ENCODE results near the gene SPG11.
"Not testable (repeated sequence)": the region's sequence is repeated elsewhere in the genome, so short reads cannot be mapped to it uniquely, and the experiment has no call there.

Gene SPG11

GRCh38 chr15:44706946-44707636 lies 43.6 kb upstream of the SPG11 start:
- no peak overlapping the region for H3K27ac ChIP-seq
- TF ChIP-seq ZFX (IDR thresholded peaks at IDR 0.05; ENCODE audit: borderline replicate concordance): no peak
- TF ChIP-seq CTCF (IDR thresholded peaks at IDR 0.05): no peak

- H3K27ac ChIP-seq: no peak overlapping the region
- TF ChIP-seq CTCF (IDR thresholded peaks at IDR 0.05) (no peak), ZFX (IDR thresholded peaks at IDR 0.05; ENCODE audit: borderline replicate concordance) (no peak)
These were observed 42.9 kb upstream of the SPG11 start for GRCh38 chr15:44706401-44706800.

GRCh38 chr15:44705986-44706385 lies 42.5 kb upstream of the SPG11 start:
- H3K27ac ChIP-seq: no peak overlapping the region
- TF ChIP-seq CTCF (IDR thresholded peaks at IDR 0.05) (no peak), ZFX (IDR thresholded peaks at IDR 0.05; ENCODE audit: borderline replicate concordance) (no peak)

GRCh38 chr15:44700676-44701075 lies 37.2 kb upstream of the SPG11 start:
- not testable (repeated sequence) for H3K27ac ChIP-seq

GRCh38 chr15:44698641-44699040 lies 35.2 kb upstream of the SPG11 start:
- no peak overlapping the region for H3K27ac ChIP-seq
- TF ChIP-seq ZFX (IDR thresholded peaks at IDR 0.05; ENCODE audit: borderline replicate concordance) (no peak), CTCF (IDR thresholded peaks at IDR 0.05) (no peak)

GRCh38 chr15:44697014-44697413 lies 33.6 kb upstream of the SPG11 start:
- H3K27ac ChIP-seq: no peak overlapping the region
- TF ChIP-seq ZFX (IDR thresholded peaks at IDR 0.05; ENCODE audit: borderline replicate concordance): no peak
- TF ChIP-seq CTCF (IDR thresholded peaks at IDR 0.05): no peak

GRCh38 chr15:44695294-44695693 lies 31.8 kb upstream of the SPG11 start:
- TF ChIP-seq CTCF (IDR thresholded peaks at IDR 0.05) (no peak), ZFX (IDR thresholded peaks at IDR 0.05; ENCODE audit: borderline replicate concordance) (no peak)
- no peak overlapping the region for H3K27ac ChIP-seq

- no peak overlapping the region for H3K27ac ChIP-seq
- no peak for TF ChIP-seq CTCF (IDR thresholded peaks at IDR 0.05)
- TF ChIP-seq ZFX (IDR thresholded peaks at IDR 0.05; ENCODE audit: borderline replicate concordance): no peak
These were observed 31.0 kb upstream of the SPG11 start for GRCh38 chr15:44694416-44694815.
